IMR-90 (cell line): ENCODE results near the gene POMT2. TPM values are rescaled to one million over a fixed set of nuclear protein-coding genes. Genes with fewer than 3 reads are reported as not detected.

Source experiments
- ATAC-seq: fragments of 200-7000 bp; cut with Tn5 transposase; 2 replicates; pipeline ENCODE4 v1.9.1; 2020; ENCODE audit warnings: low read depth, mild to moderate bottlenecking, moderate library complexity
- BruUV-seq: library from RNA; stranded (reverse); fragments of 400-500 nt; replicated peaks from 2 replicates; lab custom pipeline; 2021; lab: Mats Ljungman, UMichigan
- CTCF ChIA-PET: fragments of 300-600 bp; formaldehyde crosslinking; extraction: SDS; loops from one replicate; lab custom pipeline; 2021; ENCODE audit warnings: antibody characterized with exemption; lab: Yijun Ruan, JAX
- POLR2A ChIA-PET: fragments of 300-600 bp; sonication (Branson Sonifier 250); formaldehyde crosslinking; loops from one replicate; lab custom pipeline; 2022; ENCODE audit warnings: antibody characterized with exemption; ENCODE audit not compliant: unreplicated experiment; lab: Charles Lee
- DNase-seq: peaks from one replicate; pipeline ENCODE4 v3.0.0; 2013
- H2AFZ ChIP-seq: replicated peaks from 2 replicates; pipeline ENCODE3; 2013; ENCODE audit warnings: low read length, mild to moderate bottlenecking; ENCODE audit not compliant: poor library complexity
- H2AK5ac ChIP-seq: 2 replicates; pipeline ENCODE4 v1.6.1; 2013; ENCODE audit warnings: low read depth, low read length, inconsistent platforms
- H2AK9ac ChIP-seq: replicated peaks from 2 replicates; pipeline ENCODE3; 2013; ENCODE audit warnings: mild to moderate bottlenecking, low read depth, low read length, moderate library complexity; ENCODE audit not compliant: poor library complexity
- H2BK120ac ChIP-seq: 2 replicates; pipeline ENCODE4 v1.6.1; 2013; ENCODE audit warnings: low read depth, low read length, inconsistent platforms
- H2BK15ac ChIP-seq: 3 replicates; pipeline ENCODE4 v1.6.1; 2013; ENCODE audit warnings: low read depth, low read length, inconsistent platforms
- H2BK20ac ChIP-seq: 2 replicates; pipeline ENCODE4 v1.6.1; 2013; ENCODE audit warnings: low read depth, mild to moderate bottlenecking, inconsistent platforms, low read length, moderate library complexity
- H2BK5ac ChIP-seq: 2 replicates; pipeline ENCODE4 v1.6.1; 2013; ENCODE audit warnings: mild to moderate bottlenecking, low read depth, low read length, inconsistent platforms; ENCODE audit not compliant: poor library complexity, severe bottlenecking
- H3K14ac ChIP-seq: replicated peaks from 2 replicates; pipeline ENCODE4 v1.6.1; 2013; ENCODE audit warnings: low read depth, low read length, inconsistent platforms
- H3K18ac ChIP-seq: 2 replicates; pipeline ENCODE4 v1.6.1; 2013; ENCODE audit warnings: low read depth, low read length, control low read depth
- H3K23ac ChIP-seq: 2 replicates; pipeline ENCODE4 v1.6.1; 2013; ENCODE audit warnings: low read depth, low read length, inconsistent platforms
- H3K27ac ChIP-seq: 2 replicates; pipeline ENCODE4 v1.5.1; 2013; ENCODE audit warnings: mild to moderate bottlenecking, control low read depth, low read length; ENCODE audit not compliant: insufficient read depth
- H3K27me3 ChIP-seq: 2 replicates; pipeline ENCODE4 v1.6.1; 2013; ENCODE audit warnings: low read length; ENCODE audit not compliant: control insufficient read depth, insufficient read depth
- H3K36me3 ChIP-seq: 2 replicates; pipeline ENCODE4 v1.6.1; 2013; ENCODE audit warnings: low read length, mixed read lengths; ENCODE audit not compliant: control insufficient read depth, insufficient read depth
- H3K4ac ChIP-seq: 2 replicates; pipeline ENCODE4 v1.6.1; 2013; ENCODE audit warnings: low read depth, low read length, inconsistent platforms
- H3K4me1 ChIP-seq: 2 replicates; pipeline ENCODE4 v1.6.1; 2013; ENCODE audit warnings: low read length, mixed read lengths; ENCODE audit not compliant: control insufficient read depth, insufficient read depth
- H3K4me2 ChIP-seq: 2 replicates; pipeline ENCODE4 v1.6.1; 2013; ENCODE audit warnings: low read depth, mild to moderate bottlenecking, control low read depth, low read length, moderate library complexity
- H3K4me3 ChIP-seq: 2 replicates; pipeline ENCODE4 v1.5.1; 2013; ENCODE audit warnings: low read depth, mild to moderate bottlenecking, control low read depth, low read length, moderate library complexity; ENCODE audit not compliant: insufficient read depth
- H3K56ac ChIP-seq: 2 replicates; pipeline ENCODE4 v1.6.1; 2013; ENCODE audit warnings: low read length, inconsistent platforms; ENCODE audit not compliant: insufficient read depth; ENCODE audit errors: extremely low read depth
- H3K79me1 ChIP-seq, 2 experiments: 2 replicates each; pipeline ENCODE4 v1.6.1; 2013; ENCODE audit warnings: low read length in 2 of 2, inconsistent platforms in 1 of 2, low read depth in 1 of 2
- H3K9ac ChIP-seq: 2 replicates; pipeline ENCODE4 v1.6.1; 2013; ENCODE audit warnings: low read depth, low read length, control low read depth
- H3K9me1 ChIP-seq: 2 replicates; pipeline ENCODE4 v1.6.1; 2013; ENCODE audit warnings: low read length, inconsistent platforms; ENCODE audit not compliant: insufficient read depth
- H3K9me3 ChIP-seq: 2 replicates; pipeline ENCODE4 v1.6.1; 2013; ENCODE audit warnings: low read length; ENCODE audit not compliant: control insufficient read depth, insufficient read depth
- H4K20me1 ChIP-seq: 2 replicates; pipeline ENCODE4 v1.6.1; 2013; ENCODE audit warnings: low read length, inconsistent platforms; ENCODE audit not compliant: insufficient read depth
- H4K5ac ChIP-seq: 2 replicates; pipeline ENCODE4 v1.6.1; 2013; ENCODE audit warnings: mild to moderate bottlenecking, low read depth, low read length, control low read depth
- H4K8ac ChIP-seq, 2 experiments: 2 replicates each; pipeline ENCODE4 v1.6.1; 2013; ENCODE audit warnings: low read depth in 2 of 2, low read length in 2 of 2, control low read depth in 1 of 2, inconsistent platforms in 1 of 2
- H4K91ac ChIP-seq: 2 replicates; pipeline ENCODE4 v1.6.1; 2013; ENCODE audit warnings: low read depth, low read length, inconsistent platforms; ENCODE audit not compliant: insufficient read depth
- BHLHE40 ChIP-seq: fragments of 150-350 bp; IDR thresholded peaks from 2 replicates; pipeline ENCODE4 v1.6.1; 2016; ENCODE audit warnings: mild to moderate bottlenecking, low read depth, low read length
- CEBPB ChIP-seq: IDR thresholded peaks from 2 replicates; pipeline ENCODE4 v1.6.1; 2012; ENCODE audit warnings: low read depth, low read length, improper control_type of control experiment
- CHD1 ChIP-seq: IDR thresholded peaks from 2 replicates; pipeline ENCODE4 v1.6.1; 2012; ENCODE audit warnings: low read depth, low read length, improper control_type of control experiment
- FOS ChIP-seq: fragments of 150-350 bp; IDR thresholded peaks from 2 replicates; pipeline ENCODE4 v1.6.1; 2016; ENCODE audit warnings: low read depth, low read length
- MAFK ChIP-seq: IDR thresholded peaks from 2 replicates; pipeline ENCODE4 v1.6.1; 2012; ENCODE audit warnings: low read depth, low read length, improper control_type of control experiment
- MAZ ChIP-seq: IDR thresholded peaks from 2 replicates; pipeline ENCODE4 v1.6.1; 2012; ENCODE audit warnings: low read depth, mild to moderate bottlenecking, low read length, improper control_type of control experiment, moderate library complexity, borderline replicate concordance
- MXI1 ChIP-seq: IDR thresholded peaks from 2 replicates; pipeline ENCODE4 v1.6.1; 2012; ENCODE audit warnings: low read depth, mild to moderate bottlenecking, low read length, moderate library complexity, borderline replicate concordance
- NFE2L2 ChIP-seq: fragments of 150-350 bp; IDR thresholded peaks from 2 replicates; pipeline ENCODE4 v1.6.1; 2016; ENCODE audit warnings: low read depth, mild to moderate bottlenecking, low read length
- POLR2A ChIP-seq: IDR thresholded peaks from 2 replicates; pipeline ENCODE4 v1.6.1; 2012; ENCODE audit warnings: mild to moderate bottlenecking, low read depth, low read length
- RAD21 ChIP-seq: IDR thresholded peaks from 2 replicates; pipeline ENCODE4 v1.6.1; 2012; ENCODE audit warnings: low read length, improper control_type of control experiment
- RCOR1 ChIP-seq: IDR thresholded peaks from 2 replicates; pipeline ENCODE4 v1.6.1; 2012; ENCODE audit warnings: mild to moderate bottlenecking, low read length, improper control_type of control experiment; ENCODE audit not compliant: insufficient replicate concordance
- RFX5 ChIP-seq: IDR thresholded peaks from 2 replicates; pipeline ENCODE4 v1.8.0; 2012; ENCODE audit warnings: low read depth, mild to moderate bottlenecking, low read length, moderate library complexity
- SMC3 ChIP-seq: fragments of 150-350 bp; IDR thresholded peaks from 2 replicates; pipeline ENCODE4 v1.6.1; 2016; ENCODE audit warnings: low read depth, mild to moderate bottlenecking, antibody characterized with exemption, low read length, moderate library complexity
- WGBS, 2 experiments: methylation state at CpG; one replicate each; pipeline versions ENCODE4 v1.1.5 to v1.1.7; 2013; ENCODE audit warnings: missing lambda C conversion rate in 2 of 2; ENCODE audit not compliant: insufficient read length in 1 of 2; ENCODE audit errors: extremely low coverage in 2 of 2; 5-methylcytosine and 5-hydroxymethylcytosine counted together
- dilution Hi-C: fragments of 300-500 bp; cut with HindIII; formaldehyde crosslinking; loops from one replicate; pipeline ENCODE4 v1.14.3; 2018; ENCODE audit warnings: low sequenced_read_pairs; ENCODE audit not compliant: unreplicated experiment
- in situ Hi-C: fragments of 300-500 bp; cut with MboI; formaldehyde crosslinking; loops from 3 replicates; pipeline ENCODE4 v1.14.3; 2019; ENCODE audit warnings: low sequenced_read_pairs, inconsistent platforms, mixed read lengths
- intact Hi-C: fragments of 100-400 bp; cut with micrococcal nuclease; formaldehyde crosslinking; loops from 2 replicates; pipeline ENCODE4 v1.10.0; 2022
- polyA plus RNA-seq, 3 experiments: library from polyadenylated mRNA; depleted of rRNA; stranded (reverse); fragments of >200 nt; gene quantifications; 2 replicates each; pipeline ENCODE4 v1.2.3, GENCODE V29; 2012; ENCODE audit warnings: low replicate concordance in 1 of 3
- total RNA-seq: library from RNA; depleted of rRNA; stranded (reverse); fragments of >200 nt; gene quantifications from 2 replicates; pipeline ENCODE4 v1.2.3, GENCODE V29; 2012
- TF ChIP-seq, protein P1 (sequence below): fragments of 150-350 bp; IDR thresholded peaks from 2 replicates; pipeline ENCODE4 v1.6.1; 2017; ENCODE audit warnings: mild to moderate bottlenecking, antibody characterized with exemption, low read length, low read depth
- TF ChIP-seq, protein P2 (sequence below): fragments of 150-350 bp; IDR thresholded peaks from 2 replicates; pipeline ENCODE4 v1.6.1; 2016; ENCODE audit warnings: low read depth, mild to moderate bottlenecking, low read length, moderate library complexity, borderline replicate concordance
- TF ChIP-seq, protein P3 (sequence below): conservative IDR thresholded peaks from 2 replicates; pipeline ENCODE4 v1.5.1; 2012; ENCODE audit warnings: mild to moderate bottlenecking, low read depth, low read length, improper control_type of control experiment

The POMT2 gene
- total and polyA plus RNA-seq, 2 of the 4 experiments (the other 2 are of a cell fraction), result 6.5 to 13.0 TPM

DNA sequence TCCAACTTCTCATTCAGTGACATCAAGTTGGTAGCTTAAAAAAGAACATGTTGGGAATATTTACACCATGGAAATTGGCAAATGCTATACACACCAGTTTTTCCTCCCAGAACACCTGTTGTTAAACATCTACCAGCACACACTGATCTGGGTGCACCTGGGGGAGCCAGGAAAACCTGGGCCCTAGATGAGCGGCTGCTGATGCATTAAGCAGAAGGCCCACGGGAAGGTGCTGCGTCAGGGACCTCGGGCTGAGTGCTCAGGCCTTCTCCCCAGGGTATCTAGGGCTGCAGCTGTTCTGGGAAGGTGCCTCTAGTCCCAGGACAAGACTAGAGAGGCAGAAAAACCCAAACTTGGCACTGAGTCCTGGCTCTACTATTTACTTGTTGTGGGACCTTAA lies 46.9 kb downstream of the POMT2 start:
- H3K27me3 ChIP-seq, result peaks cover 27% of the 10 kb centered on the region
- no peak overlapping the region for H2AFZ ChIP-seq
- intact Hi-C loops (no loop called here), in situ Hi-C loops (no loop called here), dilution Hi-C loops (no loop called here)
- H2BK15ac ChIP-seq, result no peak overlapping the region
- 76% methylated on average over 4 of the region's 4 CpGs; no CpG with 5 or more reads in 1 of the 2 experiments for WGBS, 2 experiments
- no peak overlapping the region for H2BK5ac ChIP-seq
- H2BK20ac ChIP-seq, result no peak overlapping the region
- H4K91ac ChIP-seq, result no peak overlapping the region
- DNase-seq (no peak), ATAC-seq (no peak)
- no peaks in the 10 kb centered on the region for H3K79me1 ChIP-seq
- no peaks in the 10 kb centered on the region for H4K20me1 ChIP-seq
- H2AK5ac ChIP-seq, result no peak overlapping the region
- H3K9me3 ChIP-seq, result no peaks in the 10 kb centered on the region
- no peak overlapping the region for H2BK120ac ChIP-seq
- H3K4me2 ChIP-seq, result no peak overlapping the region
- H3K36me3 ChIP-seq, result peaks cover 3% of the 10 kb centered on the region; the same call in 1 of the 2 replicates
- no peak overlapping the region for H4K5ac ChIP-seq
- no peak overlapping the region for H3K14ac ChIP-seq
- H3K4ac ChIP-seq, result no peak overlapping the region
- no peaks in the 10 kb centered on the region for H3K9me1 ChIP-seq
- no peak overlapping the region for H3K27ac ChIP-seq
- no peak overlapping the region for H3K4me3 ChIP-seq
- no TSS peak for BruUV-seq
- ChIA-PET POLR2A (no interaction called here), CTCF (interaction anchor here (1.1 kb wide), 1 partner anchor 28 kb away, joined by 3 read pairs; no protein-coding TSS in a partner anchor)
- TF ChIP-seq MXI1, result no peak
- TF ChIP-seq, protein P1, sequence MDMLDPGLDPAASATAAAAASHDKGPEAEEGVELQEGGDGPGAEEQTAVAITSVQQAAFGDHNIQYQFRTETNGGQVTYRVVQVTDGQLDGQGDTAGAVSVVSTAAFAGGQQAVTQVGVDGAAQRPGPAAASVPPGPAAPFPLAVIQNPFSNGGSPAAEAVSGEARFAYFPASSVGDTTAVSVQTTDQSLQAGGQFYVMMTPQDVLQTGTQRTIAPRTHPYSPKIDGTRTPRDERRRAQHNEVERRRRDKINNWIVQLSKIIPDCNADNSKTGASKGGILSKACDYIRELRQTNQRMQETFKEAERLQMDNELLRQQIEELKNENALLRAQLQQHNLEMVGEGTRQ, result no peak
- no peak for TF ChIP-seq CHD1
- no peak for TF ChIP-seq MAZ
- TF ChIP-seq CEBPB, result no peak
- no peak for TF ChIP-seq NFE2L2
- no peak for TF ChIP-seq RAD21
- TF ChIP-seq RFX5, result no peak
- no peak for TF ChIP-seq MAFK
- no peak for TF ChIP-seq RCOR1
- TF ChIP-seq SMC3, result no peak
- TF ChIP-seq FOS, result no peak
- TF ChIP-seq, protein P2, sequence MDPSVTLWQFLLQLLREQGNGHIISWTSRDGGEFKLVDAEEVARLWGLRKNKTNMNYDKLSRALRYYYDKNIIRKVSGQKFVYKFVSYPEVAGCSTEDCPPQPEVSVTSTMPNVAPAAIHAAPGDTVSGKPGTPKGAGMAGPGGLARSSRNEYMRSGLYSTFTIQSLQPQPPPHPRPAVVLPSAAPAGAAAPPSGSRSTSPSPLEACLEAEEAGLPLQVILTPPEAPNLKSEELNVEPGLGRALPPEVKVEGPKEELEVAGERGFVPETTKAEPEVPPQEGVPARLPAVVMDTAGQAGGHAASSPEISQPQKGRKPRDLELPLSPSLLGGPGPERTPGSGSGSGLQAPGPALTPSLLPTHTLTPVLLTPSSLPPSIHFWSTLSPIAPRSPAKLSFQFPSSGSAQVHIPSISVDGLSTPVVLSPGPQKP, result no peak
- TF ChIP-seq BHLHE40, result no peak
- TF ChIP-seq POLR2A, result no peak
- TF ChIP-seq, protein P3, sequence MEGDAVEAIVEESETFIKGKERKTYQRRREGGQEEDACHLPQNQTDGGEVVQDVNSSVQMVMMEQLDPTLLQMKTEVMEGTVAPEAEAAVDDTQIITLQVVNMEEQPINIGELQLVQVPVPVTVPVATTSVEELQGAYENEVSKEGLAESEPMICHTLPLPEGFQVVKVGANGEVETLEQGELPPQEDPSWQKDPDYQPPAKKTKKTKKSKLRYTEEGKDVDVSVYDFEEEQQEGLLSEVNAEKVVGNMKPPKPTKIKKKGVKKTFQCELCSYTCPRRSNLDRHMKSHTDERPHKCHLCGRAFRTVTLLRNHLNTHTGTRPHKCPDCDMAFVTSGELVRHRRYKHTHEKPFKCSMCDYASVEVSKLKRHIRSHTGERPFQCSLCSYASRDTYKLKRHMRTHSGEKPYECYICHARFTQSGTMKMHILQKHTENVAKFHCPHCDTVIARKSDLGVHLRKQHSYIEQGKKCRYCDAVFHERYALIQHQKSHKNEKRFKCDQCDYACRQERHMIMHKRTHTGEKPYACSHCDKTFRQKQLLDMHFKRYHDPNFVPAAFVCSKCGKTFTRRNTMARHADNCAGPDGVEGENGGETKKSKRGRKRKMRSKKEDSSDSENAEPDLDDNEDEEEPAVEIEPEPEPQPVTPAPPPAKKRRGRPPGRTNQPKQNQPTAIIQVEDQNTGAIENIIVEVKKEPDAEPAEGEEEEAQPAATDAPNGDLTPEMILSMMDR, result no peak
- H3K18ac ChIP-seq, result no peak overlapping the region
- no peak overlapping the region for H3K9ac ChIP-seq
- H4K8ac ChIP-seq, result no peak overlapping the region
- no peak overlapping the region for H3K23ac ChIP-seq
- no peak overlapping the region for H2AK9ac ChIP-seq
- H3K4me1 ChIP-seq, result no peaks in the 10 kb centered on the region
- no peak overlapping the region for H3K56ac ChIP-seq
